GM10248 (cell line): Measurements from ENCODE around the gene FUT7.

Experiments used
- CTCF ChIA-PET: fragments of 300-600 bp; sonication (Branson Sonifier 250); formaldehyde crosslinking; extraction: SDS; loops from one replicate; lab custom pipeline; 2021; ENCODE audit warnings: antibody characterized with exemption; lab: Yijun Ruan, JAX
- POLR2A ChIA-PET: fragments of 350-650 bp; sonication (Branson Sonifier 250); formaldehyde crosslinking; extraction: SDS; loops from one replicate; lab custom pipeline; 2020; ENCODE audit warnings: antibody characterized with exemption; lab: Yijun Ruan, JAX
- DNase-seq: peaks from one replicate; pipeline ENCODE4 v3.0.0; 2012; ENCODE audit errors: extremely low spot score
- TF ChIP-seq, protein P1 (sequence below): IDR thresholded peaks from 2 replicates; pipeline ENCODE4 v1.5.1; 2012; ENCODE audit warnings: mild to moderate bottlenecking, low read depth; ENCODE audit errors: extremely low read depth, missing control alignments, control extremely low read depth

The FUT7 gene

GRCh38 chr9:136995772-136996311, 36.0 kb downstream of the FUT7 start:
- POLR2A ChIA-PET, result interaction anchor here (0.6 kb wide), 1 partner anchor 75 kb away, joined by 4 read pairs; no protein-coding TSS in a partner anchor
- DNase-seq, result no peak
- TF ChIP-seq, protein P1, sequence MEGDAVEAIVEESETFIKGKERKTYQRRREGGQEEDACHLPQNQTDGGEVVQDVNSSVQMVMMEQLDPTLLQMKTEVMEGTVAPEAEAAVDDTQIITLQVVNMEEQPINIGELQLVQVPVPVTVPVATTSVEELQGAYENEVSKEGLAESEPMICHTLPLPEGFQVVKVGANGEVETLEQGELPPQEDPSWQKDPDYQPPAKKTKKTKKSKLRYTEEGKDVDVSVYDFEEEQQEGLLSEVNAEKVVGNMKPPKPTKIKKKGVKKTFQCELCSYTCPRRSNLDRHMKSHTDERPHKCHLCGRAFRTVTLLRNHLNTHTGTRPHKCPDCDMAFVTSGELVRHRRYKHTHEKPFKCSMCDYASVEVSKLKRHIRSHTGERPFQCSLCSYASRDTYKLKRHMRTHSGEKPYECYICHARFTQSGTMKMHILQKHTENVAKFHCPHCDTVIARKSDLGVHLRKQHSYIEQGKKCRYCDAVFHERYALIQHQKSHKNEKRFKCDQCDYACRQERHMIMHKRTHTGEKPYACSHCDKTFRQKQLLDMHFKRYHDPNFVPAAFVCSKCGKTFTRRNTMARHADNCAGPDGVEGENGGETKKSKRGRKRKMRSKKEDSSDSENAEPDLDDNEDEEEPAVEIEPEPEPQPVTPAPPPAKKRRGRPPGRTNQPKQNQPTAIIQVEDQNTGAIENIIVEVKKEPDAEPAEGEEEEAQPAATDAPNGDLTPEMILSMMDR, result no peak
- CTCF ChIA-PET, result interaction anchor here (1.0 to 3.8 kb wide), 7 partner anchors 9 to 209 kb away, joined by 3 to 20 read pairs (median 5); partner anchors contain the start of gene NPDC1

DNA sequence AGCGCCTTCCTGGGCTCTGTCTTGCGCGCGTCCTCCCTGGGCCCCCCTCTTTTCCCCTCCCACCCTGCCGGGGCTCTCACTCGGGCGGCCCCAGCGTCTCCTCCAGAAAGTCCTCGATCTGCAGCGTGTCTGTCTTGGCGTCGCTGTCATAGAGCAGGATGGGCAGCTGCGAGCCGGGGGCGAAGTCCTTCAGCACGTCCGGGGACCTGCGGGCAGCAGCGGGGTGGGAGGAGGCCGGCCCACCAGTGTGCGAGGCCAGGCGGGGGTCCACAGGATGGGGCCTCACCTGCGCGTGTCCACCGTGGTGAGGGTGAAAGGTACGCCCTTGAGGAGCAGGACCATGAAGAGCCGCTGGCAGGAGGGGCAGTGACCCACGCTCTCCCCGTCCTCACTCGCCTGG, 36.5 kb downstream of the FUT7 start:
- ChIA-PET CTCF (interaction anchor here (1.0 to 3.8 kb wide), 5 partner anchors 12 to 51 kb away, joined by 3 to 20 read pairs (median 7); partner anchors contain the start of gene NPDC1), POLR2A (no interaction called here)
- no peak for DNase-seq
- TF ChIP-seq, protein P1, result no peak

- ChIA-PET CTCF (interaction anchor here (3.8 kb wide), 1 partner anchor 40 kb away, joined by 18 read pairs; no protein-coding TSS in a partner anchor), POLR2A (no interaction called here)
- DNase-seq, result no peak
- TF ChIP-seq, protein P1, result no peak
Observed at GRCh38 chr9:136994888-136995230, 37.0 kb downstream of the FUT7 start.

DNA sequence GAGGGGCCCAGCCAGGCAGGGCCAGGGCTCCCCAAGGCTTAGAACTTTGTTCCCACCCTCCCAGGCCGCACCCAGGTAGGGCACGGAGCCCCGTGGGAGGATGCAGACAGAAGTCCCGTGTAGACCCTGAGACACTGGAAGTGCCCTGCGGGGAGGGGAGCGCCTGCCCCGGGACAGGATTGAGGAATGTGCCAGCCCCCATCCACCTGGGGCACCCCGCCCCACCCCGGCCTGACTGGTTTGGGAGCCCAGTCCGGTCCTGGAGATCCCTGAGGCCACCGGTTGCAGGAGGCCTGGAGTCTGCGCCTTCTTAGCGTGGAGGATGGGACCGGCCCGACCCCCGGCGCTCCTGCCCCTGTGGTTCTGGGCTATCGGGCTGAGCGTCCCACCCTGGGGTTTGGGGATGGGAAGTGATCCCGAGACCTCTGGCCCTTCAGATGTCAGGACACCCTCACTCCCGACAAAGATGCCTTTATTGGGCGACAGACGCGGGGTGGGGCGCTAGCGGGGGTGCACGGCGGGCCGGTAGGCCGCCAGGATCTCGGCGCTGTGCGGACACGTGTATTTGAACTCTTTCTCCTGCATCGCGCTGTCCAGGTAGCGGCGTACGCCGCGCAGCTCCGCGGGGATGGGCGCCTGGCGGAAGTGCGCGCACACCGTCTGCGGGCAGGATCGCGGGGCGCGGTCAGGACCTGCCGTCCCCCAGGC, 37.6 kb downstream of the FUT7 start:
- POLR2A ChIA-PET, result no interaction called here
- CTCF ChIA-PET, result interaction anchor here (0.9 to 3.8 kb wide), 5 partner anchors 12 to 46 kb away, joined by 3 to 18 read pairs (median 16); partner anchors contain the start of gene ABCA2
- DNase-seq, result no peak
- TF ChIP-seq, protein P1, result no peak

- ChIA-PET POLR2A (interaction anchor here (0.6 to 1.1 kb wide), 3 partner anchors 8 to 249 kb away, joined by 3 to 4 read pairs (median 3); no protein-coding TSS in a partner anchor), CTCF (interaction anchor here (0.9 to 3.5 kb wide), 11 partner anchors 11 to 244 kb away, joined by 3 to 18 read pairs (median 3); partner anchors contain the start of genes ABCA2, AJM1 and NPDC1)
- TF ChIP-seq, protein P1, result no peak
- no peak for DNase-seq
Observed at GRCh38 chr9:136992819-136993369, 39.0 kb downstream of the FUT7 start.
